ENCODE data around the gene RICTOR. TPM values are rescaled to one million over a fixed set of nuclear protein-coding genes. Genes with fewer than 3 reads are reported as not detected.

The RICTOR gene
- total and polyA plus RNA-seq, 2 donors from 2014 or later: 3.4 to 43.8 TPM

DNA sequence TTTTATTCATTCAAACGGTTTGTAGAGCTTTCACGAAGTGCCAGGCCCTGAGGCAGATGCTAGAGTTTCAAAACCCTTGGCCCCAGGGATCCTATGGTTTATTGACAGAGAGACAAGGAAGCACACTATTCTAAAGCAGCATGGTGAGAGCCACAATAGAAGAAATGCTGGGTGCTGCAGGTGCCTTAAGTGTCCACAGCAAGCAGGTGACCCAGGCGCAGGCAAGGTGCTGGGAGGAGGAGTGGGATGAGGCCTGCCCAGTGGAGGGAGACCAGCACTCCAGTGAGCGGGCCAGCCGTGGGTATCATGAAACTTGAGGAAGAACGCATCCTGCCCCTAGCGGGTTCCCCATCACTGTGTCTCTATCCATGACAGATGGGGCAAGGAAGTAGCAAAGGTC lies 157.4 kb downstream of the RICTOR start:
- H3K9ac ChIP-seq (ENCODE audit: low read length in 3 of 3): no peak overlapping the region
- intact Hi-C loops (cut with DNase I): no loop called here
- H3K27me3 ChIP-seq (ENCODE audit: control insufficient read depth, insufficient read depth, low read length): no peaks in the 10 kb centered on the region
- TF ChIP-seq CTCF (IDR thresholded peaks at IDR 0.05; ENCODE audit: borderline replicate concordance, extremely low read depth, insufficient read depth): no peak
- H3K4me3 ChIP-seq (ENCODE audit: low read length in 3 of 3): no peak overlapping the region
- H3K4me1 ChIP-seq (ENCODE audit: control insufficient read depth in 2 of 3, insufficient read depth in 2 of 3, low read depth in 1 of 3, low read length in 3 of 3): no peaks in the 10 kb centered on the region
- H3K36me3 ChIP-seq (ENCODE audit: control insufficient read depth in 2 of 3, insufficient read depth in 3 of 3, low read length in 3 of 3): peaks cover 0 to 2% (median 0%) of the 10 kb centered on the region in 3 donors
- DNase-seq: peak in 1 of 5 donors; percentile 46
- no peak overlapping the region for H3K27ac ChIP-seq (ENCODE audit: low read depth in 2 of 2, low read length in 2 of 2)
- no peaks in the 10 kb centered on the region for H3K9me3 ChIP-seq (ENCODE audit: control insufficient read depth in 2 of 3, insufficient read depth in 1 of 3, low read length in 3 of 3)
- FAIRE-seq: no peak

GRCh38 chr5:38913714-38914113 lies 160.5 kb downstream of the RICTOR start:
- Histone ChIP-seq H3K4me1 (ENCODE audit: control insufficient read depth in 2 of 3, insufficient read depth in 2 of 3, low read depth in 1 of 3, low read length in 3 of 3) (no peaks in the 10 kb centered on the region), H3K36me3 (ENCODE audit: control insufficient read depth in 2 of 3, insufficient read depth in 3 of 3, low read length in 3 of 3) (peaks cover 0 to 2% (median 0%) of the 10 kb centered on the region in 3 donors), H3K4me3 (ENCODE audit: low read length in 3 of 3) (no peak overlapping the region), H3K9ac (ENCODE audit: low read length in 3 of 3) (no peak overlapping the region), H3K27ac (ENCODE audit: low read depth in 2 of 2, low read length in 2 of 2) (no peak overlapping the region), H3K9me3 (ENCODE audit: control insufficient read depth in 2 of 3, insufficient read depth in 1 of 3, low read length in 3 of 3) (peaks cover 0 to 8% (median 0%) of the 10 kb centered on the region in 3 donors), H3K27me3 (ENCODE audit: control insufficient read depth, insufficient read depth, low read length) (no peaks in the 10 kb centered on the region)
- intact Hi-C loops (cut with DNase I): no loop called here
- DNase-seq: no peak
- TF ChIP-seq CTCF (IDR thresholded peaks at IDR 0.05; ENCODE audit: borderline replicate concordance, extremely low read depth, insufficient read depth): no peak
- no peak for FAIRE-seq

DNA sequence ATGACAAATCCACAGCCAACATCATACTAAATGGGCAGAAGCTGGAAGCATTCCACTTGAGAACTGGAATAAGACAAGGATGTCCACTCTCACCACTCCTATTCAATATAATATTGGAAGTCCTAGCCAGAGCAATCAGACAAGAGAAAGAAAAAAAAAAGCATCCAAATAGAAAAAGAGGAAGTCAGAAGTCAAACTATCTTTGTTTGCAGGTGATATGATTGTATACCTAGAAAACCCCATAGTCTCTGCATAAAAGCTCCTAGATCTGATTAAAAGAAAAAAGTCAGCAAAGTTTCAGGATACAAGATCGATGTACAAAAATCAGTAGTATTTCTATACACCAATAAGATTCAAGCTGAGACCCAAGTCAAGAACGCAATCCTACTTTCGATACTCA lies 162.3 kb downstream of the RICTOR start:
- H3K27me3 ChIP-seq (ENCODE audit: control insufficient read depth, insufficient read depth, low read length): no peaks in the 10 kb centered on the region
- H3K9ac ChIP-seq (ENCODE audit: low read length in 3 of 3): no peak overlapping the region
- TF ChIP-seq CTCF (IDR thresholded peaks at IDR 0.05; ENCODE audit: borderline replicate concordance, extremely low read depth, insufficient read depth): no peak
- H3K4me3 ChIP-seq (ENCODE audit: low read length in 3 of 3): no peak overlapping the region
- H3K27ac ChIP-seq (ENCODE audit: low read depth in 2 of 2, low read length in 2 of 2): no peak overlapping the region
- FAIRE-seq (no peak), DNase-seq (no peak)
- H3K4me1 ChIP-seq (ENCODE audit: control insufficient read depth in 2 of 3, insufficient read depth in 2 of 3, low read depth in 1 of 3, low read length in 3 of 3): no peaks in the 10 kb centered on the region
- intact Hi-C loops (cut with DNase I): no loop called here
- peaks cover 0 to 8% (median 0%) of the 10 kb centered on the region in 3 donors for H3K9me3 ChIP-seq (ENCODE audit: control insufficient read depth in 2 of 3, insufficient read depth in 1 of 3, low read length in 3 of 3)
- H3K36me3 ChIP-seq (ENCODE audit: control insufficient read depth in 2 of 3, insufficient read depth in 3 of 3, low read length in 3 of 3): peaks cover 0 to 2% (median 0%) of the 10 kb centered on the region in 3 donors

GRCh38 chr5:38906503-38906902 lies 167.7 kb downstream of the RICTOR start:
- Histone ChIP-seq H3K9me3 (ENCODE audit: control insufficient read depth in 2 of 3, insufficient read depth in 1 of 3, low read length in 3 of 3) (peaks cover 0 to 14% (median 0%) of the 10 kb centered on the region in 3 donors), H3K27me3 (ENCODE audit: control insufficient read depth, insufficient read depth, low read length) (no peaks in the 10 kb centered on the region), H3K36me3 (ENCODE audit: control insufficient read depth in 2 of 3, insufficient read depth in 3 of 3, low read length in 3 of 3) (peaks cover 0 to 9% (median 0%) of the 10 kb centered on the region in 3 donors), H3K4me1 (ENCODE audit: control insufficient read depth in 2 of 3, insufficient read depth in 2 of 3, low read depth in 1 of 3, low read length in 3 of 3) (no peaks in the 10 kb centered on the region), H3K9ac (ENCODE audit: low read length in 3 of 3) (no peak overlapping the region), H3K27ac (ENCODE audit: low read depth in 2 of 2, low read length in 2 of 2) (no peak overlapping the region), H3K4me3 (ENCODE audit: low read length in 3 of 3) (no peak overlapping the region)
- intact Hi-C loops (cut with DNase I): no loop called here
- DNase-seq (no peak), FAIRE-seq (no peak)
- no peak for TF ChIP-seq CTCF (IDR thresholded peaks at IDR 0.05; ENCODE audit: borderline replicate concordance, extremely low read depth, insufficient read depth)
